ENCODE measurements around the gene PIK3R5. TPM values are rescaled to one million over a fixed set of nuclear protein-coding genes. Genes with fewer than 3 reads are reported as not detected.
A peak's percentile ranks its signal among the peaks of the same experiment; 100 is the strongest.
"Not testable (repeated sequence)": the region's sequence is repeated elsewhere in the genome, so short reads cannot be mapped to it uniquely, and the experiment has no call there.

The PIK3R5 gene
- total RNA-seq, 1 donor from 2014 or later = 42.0 TPM

DNA sequence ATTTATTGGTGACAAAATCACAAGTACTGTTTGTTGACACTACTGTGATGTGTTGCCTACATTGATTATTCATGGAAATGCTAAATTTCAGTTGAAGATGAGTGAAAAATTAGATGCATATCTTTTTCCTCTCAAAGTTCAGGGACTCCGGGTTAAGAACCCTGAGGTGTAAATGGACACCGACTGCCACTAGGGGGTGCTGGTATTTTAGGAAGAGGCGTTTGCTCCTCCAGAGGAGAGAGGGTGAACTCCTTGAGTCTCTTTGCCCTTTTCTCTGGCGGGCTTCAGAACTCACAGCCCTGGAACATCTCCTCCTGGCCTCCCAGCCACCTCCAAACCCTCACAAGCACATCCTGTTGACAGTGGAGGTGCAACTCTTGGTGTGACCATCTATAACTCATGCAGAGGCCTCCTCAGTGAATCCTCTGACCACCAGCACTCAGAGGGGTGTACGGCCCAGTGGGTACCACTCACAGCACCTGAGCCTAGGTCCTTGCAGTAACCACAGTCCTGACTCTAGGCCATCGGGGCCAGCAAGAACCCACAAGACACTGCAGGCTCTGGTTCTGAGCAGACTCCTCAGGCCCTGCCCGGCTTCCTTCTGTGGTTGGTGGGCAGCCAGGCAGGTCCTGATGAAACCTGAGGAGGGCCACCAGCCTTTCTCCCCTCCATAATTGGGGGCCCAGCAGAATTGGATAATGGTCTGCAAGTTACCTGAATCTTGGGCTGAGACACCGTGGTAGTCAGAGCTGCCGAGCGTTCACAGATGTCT lies 26.2 kb upstream of the PIK3R5 start:
- Histone ChIP-seq H3K9me3 (no peaks in the 10 kb centered on the region), H3K4me1 (no peaks in the 10 kb centered on the region), H3K4me3 (no peak overlapping the region), H3K27me3 (no peaks in the 10 kb centered on the region), H3K27ac (no peak overlapping the region), H3K36me3 (no peaks in the 10 kb centered on the region)
- peak in 1 of 2 donors; percentile 85 for DNase-seq (ENCODE audit: low spot score in 2 of 2)
- TF ChIP-seq, protein P1, sequence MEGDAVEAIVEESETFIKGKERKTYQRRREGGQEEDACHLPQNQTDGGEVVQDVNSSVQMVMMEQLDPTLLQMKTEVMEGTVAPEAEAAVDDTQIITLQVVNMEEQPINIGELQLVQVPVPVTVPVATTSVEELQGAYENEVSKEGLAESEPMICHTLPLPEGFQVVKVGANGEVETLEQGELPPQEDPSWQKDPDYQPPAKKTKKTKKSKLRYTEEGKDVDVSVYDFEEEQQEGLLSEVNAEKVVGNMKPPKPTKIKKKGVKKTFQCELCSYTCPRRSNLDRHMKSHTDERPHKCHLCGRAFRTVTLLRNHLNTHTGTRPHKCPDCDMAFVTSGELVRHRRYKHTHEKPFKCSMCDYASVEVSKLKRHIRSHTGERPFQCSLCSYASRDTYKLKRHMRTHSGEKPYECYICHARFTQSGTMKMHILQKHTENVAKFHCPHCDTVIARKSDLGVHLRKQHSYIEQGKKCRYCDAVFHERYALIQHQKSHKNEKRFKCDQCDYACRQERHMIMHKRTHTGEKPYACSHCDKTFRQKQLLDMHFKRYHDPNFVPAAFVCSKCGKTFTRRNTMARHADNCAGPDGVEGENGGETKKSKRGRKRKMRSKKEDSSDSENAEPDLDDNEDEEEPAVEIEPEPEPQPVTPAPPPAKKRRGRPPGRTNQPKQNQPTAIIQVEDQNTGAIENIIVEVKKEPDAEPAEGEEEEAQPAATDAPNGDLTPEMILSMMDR (IDR thresholded peaks at IDR 0.05) = peak; percentile 80 to 86 (median 80)
- intact Hi-C loops (cut with DNase I) = loop anchor here (2.0 kb wide), 1 partner anchor 529 kb away; no protein-coding TSS in a partner anchor

DNA sequence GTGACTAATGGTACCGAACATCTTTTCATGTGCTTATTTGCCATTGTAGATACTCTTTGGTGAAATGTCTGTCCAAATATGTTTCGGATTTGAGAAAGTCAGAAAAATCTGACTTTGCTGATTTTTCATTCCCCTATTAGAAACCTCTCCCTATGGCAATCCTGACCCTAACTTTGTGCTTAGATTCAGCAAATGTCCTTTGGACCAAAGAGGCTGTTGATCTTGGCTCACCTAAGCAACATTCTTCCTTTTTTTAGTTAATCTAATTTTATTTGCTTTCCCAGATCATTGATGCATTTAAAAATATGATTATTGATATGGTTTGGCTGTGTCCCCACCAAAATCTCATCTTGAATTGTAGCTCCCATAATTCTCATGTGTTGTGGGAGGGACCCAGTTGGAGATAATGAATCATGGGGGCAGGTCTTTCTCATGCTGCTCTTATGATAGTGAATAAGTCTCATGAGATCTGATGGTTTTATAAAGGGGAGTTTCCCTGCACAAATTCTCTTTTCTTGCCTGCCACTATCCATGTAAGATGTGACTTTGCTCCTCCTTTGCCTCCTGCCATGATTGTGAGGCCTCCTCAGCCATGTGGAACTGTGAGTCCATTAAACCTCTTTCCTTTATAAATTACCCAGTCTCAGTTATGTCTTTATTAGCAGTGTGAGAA lies 22.9 kb upstream of the PIK3R5 start:
- H3K4me3 ChIP-seq; intact Hi-C loops (cut with DNase I); H3K36me3 ChIP-seq; H3K9me3 ChIP-seq; H3K4me1 ChIP-seq; DNase-seq (ENCODE audit: low spot score in 2 of 2); H3K27ac ChIP-seq; H3K27me3 ChIP-seq: not testable (repeated sequence)

DNA sequence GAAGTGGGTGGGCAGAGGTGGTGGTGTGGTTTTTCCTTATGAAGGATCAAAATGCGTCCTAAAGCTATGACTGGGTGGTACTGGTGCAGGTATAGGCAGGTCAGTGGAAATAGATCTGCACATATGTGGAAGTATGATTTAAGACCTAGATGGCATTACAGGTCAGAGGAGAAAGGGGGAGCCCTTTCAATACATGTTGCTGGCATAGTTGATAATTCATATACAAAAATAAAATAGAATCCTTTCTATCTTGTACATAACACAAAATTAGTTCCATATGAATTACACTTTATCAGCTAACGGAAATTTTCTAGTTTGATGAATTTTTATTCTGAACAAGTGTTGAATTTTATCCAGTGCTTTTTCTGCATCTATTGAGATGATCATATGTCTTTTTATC lies 20.8 kb upstream of the PIK3R5 start:
- Histone ChIP-seq H3K27ac (no peak overlapping the region), H3K4me3 (no peak overlapping the region), H3K27me3 (no peaks in the 10 kb centered on the region), H3K4me1 (no peaks in the 10 kb centered on the region), H3K36me3 (no peaks in the 10 kb centered on the region), H3K9me3 (no peaks in the 10 kb centered on the region)
- no peak for DNase-seq (ENCODE audit: low spot score in 2 of 2)
- intact Hi-C loops (cut with DNase I) = no loop called here
- TF ChIP-seq, protein P1 (IDR thresholded peaks at IDR 0.05) = no peak

DNA sequence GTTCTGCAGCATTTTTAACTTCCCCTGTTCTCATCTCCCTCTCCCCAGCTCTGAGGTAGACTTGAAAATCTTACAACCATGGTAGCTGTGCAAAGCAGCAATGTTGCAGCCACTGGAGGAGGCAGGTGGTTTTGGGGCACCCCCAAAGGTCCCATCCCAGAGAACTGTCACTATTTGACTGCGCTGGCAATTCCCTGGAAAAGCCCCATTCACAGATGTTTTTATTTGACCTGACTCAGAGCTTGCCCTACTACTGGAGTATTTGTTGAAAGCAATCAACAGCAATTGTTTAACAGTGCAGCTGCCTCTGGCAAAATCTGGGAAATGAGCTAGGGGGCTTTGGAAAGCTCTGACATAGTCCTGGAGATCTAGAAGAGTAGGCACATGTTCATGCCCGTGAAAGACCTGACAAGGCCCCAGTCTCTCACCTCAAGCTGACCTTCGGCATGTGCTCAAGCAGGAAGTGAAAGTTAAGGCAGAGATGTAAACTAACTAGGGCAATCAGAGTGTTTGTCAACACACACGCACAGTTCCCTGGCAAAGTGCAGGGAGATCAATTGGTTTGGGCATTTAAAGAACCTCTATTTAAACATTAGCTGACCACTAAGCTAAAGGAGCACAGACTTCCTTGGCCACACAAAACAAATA lies 19.7 kb upstream of the PIK3R5 start:
- Histone ChIP-seq H3K4me3 (no peak overlapping the region), H3K27me3 (no peaks in the 10 kb centered on the region), H3K36me3 (no peaks in the 10 kb centered on the region), H3K27ac (no peak overlapping the region), H3K4me1 (no peaks in the 10 kb centered on the region), H3K9me3 (no peaks in the 10 kb centered on the region)
- DNase-seq (ENCODE audit: low spot score in 2 of 2) = no peak
- intact Hi-C loops (cut with DNase I) = no loop called here
- TF ChIP-seq, protein P1 (IDR thresholded peaks at IDR 0.05) = no peak

DNA sequence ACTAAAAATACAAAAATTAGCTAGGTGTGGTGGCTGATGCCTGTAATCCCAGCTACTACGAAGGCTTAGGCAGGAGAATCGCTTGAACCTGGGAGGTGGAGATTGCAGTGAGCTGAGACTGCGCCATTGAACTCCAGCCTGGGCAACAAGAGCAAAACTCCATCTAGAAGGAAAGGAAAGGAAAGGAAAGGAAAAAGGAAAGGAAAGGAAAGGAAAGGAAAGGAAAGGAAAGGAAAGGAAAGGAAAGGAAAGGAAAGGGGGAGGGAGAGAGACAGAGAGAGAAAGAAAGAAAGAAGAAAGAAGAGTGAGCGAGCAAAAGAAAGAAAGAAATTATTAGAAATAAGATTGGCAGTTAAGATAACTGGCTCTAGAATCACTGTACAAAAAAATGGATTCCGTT lies 18.7 kb upstream of the PIK3R5 start:
- H3K4me1 ChIP-seq; H3K4me3 ChIP-seq; intact Hi-C loops (cut with DNase I); H3K27ac ChIP-seq; H3K9me3 ChIP-seq; DNase-seq (ENCODE audit: low spot score in 2 of 2); H3K36me3 ChIP-seq; H3K27me3 ChIP-seq: not testable (repeated sequence)

DNA sequence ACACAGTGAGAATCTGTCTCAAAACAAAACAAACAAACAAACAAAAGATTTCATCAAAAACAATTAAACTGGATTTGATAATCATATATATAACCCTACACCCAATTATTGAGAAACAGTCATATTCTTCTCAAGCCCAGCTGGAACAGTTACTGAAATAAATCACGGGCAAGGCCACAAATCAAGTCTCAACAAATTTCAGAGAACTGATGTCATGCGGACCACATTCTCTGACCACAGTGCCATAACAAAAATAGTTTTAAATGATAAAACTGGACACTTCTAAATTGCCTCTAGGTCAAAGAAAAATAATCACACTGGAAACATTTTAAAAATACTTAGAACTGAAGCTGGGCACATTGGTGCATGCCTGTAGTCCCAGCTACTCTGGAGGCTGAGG lies 15.9 kb upstream of the PIK3R5 start:
- Histone ChIP-seq H3K9me3 (no peaks in the 10 kb centered on the region), H3K36me3 (no peaks in the 10 kb centered on the region), H3K27me3 (no peaks in the 10 kb centered on the region), H3K4me3 (no peak overlapping the region), H3K27ac (peak overlapping the region in 1 of 2 donors; percentile 0), H3K4me1 (no peaks in the 10 kb centered on the region)
- intact Hi-C loops (cut with DNase I) = no loop called here
- DNase-seq (ENCODE audit: low spot score in 2 of 2) = no peak
- TF ChIP-seq, protein P1 (IDR thresholded peaks at IDR 0.05) = no peak

Measured in ascending aorta (tissue), 2 donors.